Gastrocnemius medialis (tissue), 4 donors: ENCODE measurements around the gene UNC5C. TPM values are rescaled to one million over a fixed set of nuclear protein-coding genes. Genes with fewer than 3 reads are reported as not detected.

ENCODE experiments used
- ATAC-seq, 2 donors: fragments of 150-250 bp; one replicate each; pipeline ENCODE4 v1.9.1; 2016
- DNase-seq, 2 donors: peaks; one replicate each; pipeline ENCODE4 v3.0.0-alpha.2; 2019
- H3K27ac ChIP-seq, 4 donors: fragments of 200-600 bp; sonication (generic); 1 replicate in 1 of 4; 2 replicates in 3 of 4; pipeline ENCODE4 v1.5.1; 2016 to 2018; ENCODE audit warnings: mild to moderate bottlenecking in 2 of 4, moderate library complexity in 1 of 4
- H3K27me3 ChIP-seq, 3 donors: fragments of 200-600 bp; sonication (generic) in 2 of 3; 1 replicate in 1 of 3; 2 replicates in 2 of 3; pipeline versions ENCODE4 v1.5.1 to v1.6.0; 2016 to 2019; ENCODE audit warnings: mild to moderate bottlenecking in 1 of 3, moderate library complexity in 1 of 3
- H3K36me3 ChIP-seq, 2 donors: fragments of 200-600 bp; sonication (generic) in 1 of 2; one replicate each; pipeline ENCODE4 v1.5.1; 2017 to 2018
- H3K4me1 ChIP-seq, 2 donors: fragments of 200-600 bp; sonication (generic) in 1 of 2; one replicate each; pipeline ENCODE4 v1.5.1; 2016 to 2017; ENCODE audit warnings: mild to moderate bottlenecking in 2 of 2
- H3K4me3 ChIP-seq, 4 donors: fragments of 200-600 bp; sonication (generic) in 3 of 4; 1 replicate in 1 of 4; 2 replicates in 3 of 4; pipeline ENCODE4 v1.5.1; 2016 to 2019; ENCODE audit warnings: mild to moderate bottlenecking in 2 of 4
- H3K9me3 ChIP-seq, 3 donors: fragments of 200-600 bp; sonication (generic) in 2 of 3; 1 replicate in 1 of 3; 2 replicates in 2 of 3; pipeline ENCODE4 v1.5.1; 2016 to 2019
- CTCF ChIP-seq, 5 experiments: fragments of 450-650 bp in 3 of 5; fragments of 200-600 bp in 2 of 5; sonication (generic) in 2 of 5; IDR thresholded peaks in 4 of 5; conservative IDR thresholded peaks in 1 of 5; 1 replicate in 4 of 5; 2 replicates in 1 of 5; pipeline ENCODE4 v1.5.1; 2016 to 2019; ENCODE audit warnings: antibody characterized with exemption in 5 of 5, mild to moderate bottlenecking in 3 of 5, moderate library complexity in 3 of 5
- POLR2A ChIP-seq, 2 donors: fragments of 450-650 bp; IDR thresholded peaks; one replicate each; pipeline ENCODE4 v1.6.1; 2017; ENCODE audit warnings: antibody characterized with exemption in 2 of 2, mild to moderate bottlenecking in 2 of 2, moderate library complexity in 2 of 2
- in situ Hi-C, 4 donors: fragments of 200-750 bp; cut with MboI; loops; one replicate each; pipeline versions ENCODE4 v1.15.0 to v1.8.0; 2017; ENCODE audit warnings: low sequenced_read_pairs in 4 of 4
- intact Hi-C: fragments of 100-400 bp; cut with DNase I; formaldehyde crosslinking; loops from one replicate; pipeline ENCODE4 v1.15.1; 2023; ENCODE audit warnings: low total_unique reads
- total RNA-seq, 4 donors: library from RNA; depleted of rRNA; stranded (reverse); fragments of >200 nt; gene quantifications; one replicate each; pipeline versions ENCODE4 v1.1.0 to v1.2.3, GENCODE V29; 2016

The UNC5C gene
- total RNA-seq, 4 donors from 2014 or later: 0.07 to 0.33 (median 0.23) TPM; not detected in 1

GRCh38 chr4:95284655-95285054 lies 264.1 kb downstream of the UNC5C start:
- no peaks in the 10 kb centered on the region for H3K36me3 ChIP-seq
- in situ Hi-C loops (no loop called here), intact Hi-C loops (no loop called here)
- H3K4me1 ChIP-seq: no peaks in the 10 kb centered on the region
- DNase-seq (no peak), ATAC-seq (no peak)
- no peak overlapping the region for H3K4me3 ChIP-seq
- no peak overlapping the region for H3K27ac ChIP-seq
- H3K9me3 ChIP-seq: no peaks in the 10 kb centered on the region
- TF ChIP-seq CTCF (IDR thresholded peaks at IDR 0.05 in 4 of 5, conservative IDR thresholded peaks at IDR 0.05 in 1 of 5) (no peak), POLR2A (IDR thresholded peaks at IDR 0.05) (no peak)
- H3K27me3 ChIP-seq: no peaks in the 10 kb centered on the region

GRCh38 chr4:95283320-95283719 lies 265.5 kb downstream of the UNC5C start:
- Histone ChIP-seq H3K4me1 (no peaks in the 10 kb centered on the region), H3K9me3 (no peaks in the 10 kb centered on the region), H3K4me3 (no peak overlapping the region), H3K36me3 (no peaks in the 10 kb centered on the region), H3K27me3 (no peaks in the 10 kb centered on the region), H3K27ac (no peak overlapping the region)
- in situ Hi-C loops (no loop called here), intact Hi-C loops (no loop called here)
- no peak for ATAC-seq
- TF ChIP-seq CTCF (IDR thresholded peaks at IDR 0.05 in 4 of 5, conservative IDR thresholded peaks at IDR 0.05 in 1 of 5) (no peak), POLR2A (IDR thresholded peaks at IDR 0.05) (no peak)
- no peak for DNase-seq

- intact Hi-C loops: no loop called here
- in situ Hi-C loops: no loop called here
- no peaks in the 10 kb centered on the region for H3K4me1 ChIP-seq
- no peaks in the 10 kb centered on the region for H3K36me3 ChIP-seq
- ATAC-seq: no peak
- H3K27me3 ChIP-seq: no peaks in the 10 kb centered on the region
- H3K9me3 ChIP-seq: no peaks in the 10 kb centered on the region
- DNase-seq: no peak
- no peak overlapping the region for H3K4me3 ChIP-seq
- no peak overlapping the region for H3K27ac ChIP-seq
- TF ChIP-seq CTCF (IDR thresholded peaks at IDR 0.05 in 4 of 5, conservative IDR thresholded peaks at IDR 0.05 in 1 of 5) (no peak), POLR2A (IDR thresholded peaks at IDR 0.05) (no peak)
These were observed 276.0 kb downstream of the UNC5C start for GRCh38 chr4:95272797-95273196.

GRCh38 chr4:95272036-95272435 lies 276.7 kb downstream of the UNC5C start:
- Histone ChIP-seq H3K4me3 (no peak overlapping the region), H3K9me3 (no peaks in the 10 kb centered on the region), H3K27ac (no peak overlapping the region), H3K27me3 (no peaks in the 10 kb centered on the region), H3K36me3 (no peaks in the 10 kb centered on the region), H3K4me1 (no peaks in the 10 kb centered on the region)
- intact Hi-C loops: no loop called here
- TF ChIP-seq CTCF (IDR thresholded peaks at IDR 0.05 in 4 of 5, conservative IDR thresholded peaks at IDR 0.05 in 1 of 5): no peak
- TF ChIP-seq POLR2A (IDR thresholded peaks at IDR 0.05): no peak
- DNase-seq (no peak), ATAC-seq (no peak)
- in situ Hi-C loops: no loop called here

- intact Hi-C loops: no loop called here
These were observed 279.8 kb downstream of the UNC5C start for GRCh38 chr4:95268819-95269565.

More at GRCh38 chr4:95268819-95269565, 279.8 kb downstream of the UNC5C start:
- TF ChIP-seq CTCF (IDR thresholded peaks at IDR 0.05 in 4 of 5, conservative IDR thresholded peaks at IDR 0.05 in 1 of 5) (no peak), POLR2A (IDR thresholded peaks at IDR 0.05) (no peak)
- Histone ChIP-seq H3K4me1 (no peaks in the 10 kb centered on the region), H3K27ac (no peak overlapping the region), H3K4me3 (no peak overlapping the region), H3K36me3 (no peaks in the 10 kb centered on the region), H3K9me3 (no peaks in the 10 kb centered on the region), H3K27me3 (no peaks in the 10 kb centered on the region)
- ATAC-seq (no peak), DNase-seq (no peak)
- in situ Hi-C loops: no loop called here
